CD4-positive, alpha-beta memory T cell (primary cell): ENCODE results near the gene GMDS. TPM values are rescaled to one million over a fixed set of nuclear protein-coding genes. Genes with fewer than 3 reads are reported as not detected.
"Not testable (repeated sequence)": the region's sequence is repeated elsewhere in the genome, so short reads cannot be mapped to it uniquely, and the experiment has no call there.

Experiments used
- CTCF ChIA-PET: fragments of 350-600 bp; sonication (Branson Sonifier 250); formaldehyde crosslinking; loops from one replicate; lab custom pipeline; 2021; ENCODE audit warnings: inconsistent platforms; ENCODE audit not compliant: partially characterized antibody; lab: Charles Lee
- POLR2A ChIA-PET: fragments of 350-600 bp; sonication (Branson Sonifier 250); formaldehyde crosslinking; loops from one replicate; lab custom pipeline; 2021; ENCODE audit not compliant: partially characterized antibody; lab: Charles Lee
- DNase-seq, 5 donors: peaks; one replicate each; pipeline versions ENCODE4 v3.0.0 to v3.0.0-alpha.2; 2020 to 2022; ENCODE audit warnings: mixed read lengths in 1 of 5
- H3K27ac ChIP-seq: one replicate; pipeline ENCODE4 v1.7.0; 2013; ENCODE audit warnings: low read depth, low read length
- H3K27me3 ChIP-seq: 2 replicates; pipeline ENCODE4 v1.7.0; 2013; ENCODE audit warnings: mild to moderate bottlenecking, low read length, moderate library complexity; ENCODE audit not compliant: insufficient read depth
- H3K36me3 ChIP-seq: 2 replicates; pipeline ENCODE4 v1.7.0; 2013; ENCODE audit warnings: mild to moderate bottlenecking, low read length, moderate library complexity; ENCODE audit not compliant: insufficient read depth
- H3K4me1 ChIP-seq: 2 replicates; pipeline ENCODE4 v1.7.0; 2013; ENCODE audit warnings: mild to moderate bottlenecking, low read length, moderate library complexity; ENCODE audit not compliant: insufficient read depth
- H3K4me3 ChIP-seq, 2 donors: one replicate each; pipeline ENCODE4 v1.7.0; 2013; ENCODE audit warnings: low read length in 2 of 2, mild to moderate bottlenecking in 1 of 2
- H3K9me3 ChIP-seq, 2 donors: one replicate each; pipeline ENCODE4 v1.7.0; 2013; ENCODE audit warnings: low read length in 2 of 2, control low read depth in 1 of 2; ENCODE audit not compliant: control insufficient read depth in 1 of 2
- H3K27ac Mint-ChIP-seq, 7 donors: one replicate each; pipeline ENCODE4 v1.8.0; 2020 to 2021; ENCODE audit warnings: mixed read lengths in 7 of 7, mild to moderate bottlenecking in 6 of 7, inconsistent platforms in 3 of 7, moderate library complexity in 3 of 7
- H3K27me3 Mint-ChIP-seq, 2 donors: one replicate each; pipeline ENCODE4 v1.8.0; 2020 to 2021; ENCODE audit warnings: mixed read lengths in 2 of 2
- H3K36me3 Mint-ChIP-seq, 2 donors: one replicate each; pipeline ENCODE4 v1.8.0; 2020 to 2021; ENCODE audit warnings: mixed read lengths in 2 of 2, inconsistent platforms in 1 of 2, mild to moderate bottlenecking in 1 of 2
- H3K4me1 Mint-ChIP-seq, 4 donors: one replicate each; pipeline ENCODE4 v1.8.0; 2020 to 2021; ENCODE audit warnings: mixed read lengths in 4 of 4, mild to moderate bottlenecking in 1 of 4
- H3K4me3 Mint-ChIP-seq, 8 donors: one replicate each; pipeline ENCODE4 v1.8.0; 2020 to 2021; ENCODE audit warnings: mixed read lengths in 8 of 8, mild to moderate bottlenecking in 7 of 8, moderate library complexity in 6 of 8, inconsistent platforms in 3 of 8
- H3K9me3 Mint-ChIP-seq, 8 donors: one replicate each; pipeline ENCODE4 v1.8.0; 2020 to 2021; ENCODE audit warnings: mixed read lengths in 8 of 8, mild to moderate bottlenecking in 5 of 8, inconsistent platforms in 3 of 8, moderate library complexity in 1 of 8
- intact Hi-C: fragments of 100-400 bp; cut with micrococcal nuclease; formaldehyde crosslinking; loops from one replicate; pipeline ENCODE4 v1.15.1; 2023
- polyA plus RNA-seq, 2 donors: library from polyadenylated mRNA; unstranded; fragments of 300-500 nt; fragmentation: Illumina TruSeq; gene quantifications; one replicate each; pipeline ENCODE4 v1.2.3, GENCODE V29; 2021
- total RNA-seq, 2 experiments: library from RNA; stranded (reverse); gene quantifications; one replicate each; pipeline ENCODE4 v1.2.3, GENCODE V29; 2021

The GMDS gene
- total and polyA plus RNA-seq, 4 experiments from 2014 or later: 12.1 to 24.0 (median 15.2) TPM

DNA sequence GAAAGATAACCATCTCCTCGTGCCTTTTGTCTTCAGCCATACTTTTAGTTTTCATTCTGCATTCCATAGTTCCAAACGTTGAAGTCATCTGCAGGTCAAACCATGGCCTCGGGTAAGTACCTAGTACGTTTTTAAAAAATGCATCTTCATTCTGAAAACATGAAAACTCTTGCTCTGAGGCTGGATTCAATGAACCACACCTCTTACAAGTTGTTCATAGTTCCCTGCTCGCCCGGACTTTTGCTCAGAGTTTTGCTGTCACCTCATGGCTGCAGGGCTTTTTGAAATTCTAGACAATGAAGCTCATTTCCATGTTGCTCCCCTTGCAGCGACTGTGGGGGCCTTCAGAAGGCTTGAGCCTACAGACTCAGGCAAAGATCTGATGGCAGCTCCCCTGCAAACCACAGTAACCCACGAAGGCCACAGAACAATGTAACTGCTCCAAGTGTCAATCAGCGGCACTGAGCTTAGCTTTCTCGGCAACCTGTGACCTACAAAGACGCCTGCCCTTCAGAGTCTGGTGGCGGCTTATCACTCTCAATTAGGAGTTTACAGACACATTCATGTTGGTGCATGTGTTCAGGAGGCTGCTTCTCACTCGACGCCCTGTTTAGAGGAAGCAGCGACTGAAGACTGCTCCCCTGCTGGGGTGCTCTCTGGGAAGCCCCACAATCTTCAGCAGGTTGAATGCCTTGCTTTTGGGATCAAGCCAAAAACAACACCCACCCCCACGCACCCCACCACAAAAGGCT, 574.5 kb downstream of the GMDS start:
- H3K27me3 ChIP-seq: no peaks in the 10 kb centered on the region
- ChIA-PET POLR2A (no interaction called here), CTCF (interaction anchor here (0.7 kb wide), 1 partner anchor 7 kb away, joined by 3 read pairs; no protein-coding TSS in a partner anchor)
- no peaks in the 10 kb centered on the region for H3K9me3 Mint-ChIP-seq
- H3K36me3 Mint-ChIP-seq: peaks cover 2 to 6% of the 10 kb centered on the region in 2 donors
- H3K27ac Mint-ChIP-seq: no peak overlapping the region
- H3K9me3 ChIP-seq: no peaks in the 10 kb centered on the region
- H3K27ac ChIP-seq: no peak overlapping the region
- no peak for DNase-seq
- H3K4me3 Mint-ChIP-seq: no peak overlapping the region
- no peaks in the 10 kb centered on the region for H3K27me3 Mint-ChIP-seq
- H3K36me3 ChIP-seq: no peaks in the 10 kb centered on the region
- no peak overlapping the region for H3K4me3 ChIP-seq
- intact Hi-C loops: no loop called here
- no peaks in the 10 kb centered on the region for H3K4me1 ChIP-seq
- H3K4me1 Mint-ChIP-seq: peaks cover 0 to 2% (median 0%) of the 10 kb centered on the region in 4 donors

DNA sequence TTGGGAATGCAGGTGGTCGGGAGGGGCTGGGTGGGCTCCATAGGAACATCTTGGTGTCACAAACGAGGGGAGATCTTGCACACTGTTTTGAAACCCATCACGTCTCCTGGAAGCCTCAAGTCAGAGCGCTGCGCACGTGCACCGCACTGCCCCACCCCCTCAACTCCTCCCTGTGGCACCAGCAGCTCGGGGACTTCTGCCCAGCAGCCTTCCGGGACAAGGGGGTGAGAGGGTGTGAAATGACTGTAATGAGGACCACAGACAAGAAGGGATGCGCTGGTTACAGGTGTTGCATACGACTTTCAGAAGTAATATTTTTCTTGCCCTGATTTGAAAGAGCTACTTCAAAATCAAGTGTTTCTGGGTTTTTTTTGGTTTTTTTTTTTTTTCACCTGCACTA, 575.4 kb downstream of the GMDS start:
- H3K27ac Mint-ChIP-seq: no peak overlapping the region
- CTCF ChIA-PET: interaction anchor here (0.7 kb wide), 2 partner anchors 8 to 15 kb away, joined by 3 read pairs; no protein-coding TSS in a partner anchor
- POLR2A ChIA-PET: no interaction called here
- no peaks in the 10 kb centered on the region for H3K27me3 Mint-ChIP-seq
- no peaks in the 10 kb centered on the region for H3K9me3 Mint-ChIP-seq
- H3K27me3 ChIP-seq: no peaks in the 10 kb centered on the region
- H3K27ac ChIP-seq: no peak overlapping the region
- H3K9me3 ChIP-seq: no peaks in the 10 kb centered on the region
- H3K4me1 ChIP-seq: no peaks in the 10 kb centered on the region
- no peak overlapping the region for H3K4me3 Mint-ChIP-seq
- no peak for DNase-seq
- H3K36me3 Mint-ChIP-seq: peaks cover 0 to 6% of the 10 kb centered on the region in 2 donors
- H3K4me3 ChIP-seq: no peak overlapping the region
- peaks cover 0 to 2% (median 0%) of the 10 kb centered on the region in 4 donors for H3K4me1 Mint-ChIP-seq
- intact Hi-C loops: no loop called here
- no peaks in the 10 kb centered on the region for H3K36me3 ChIP-seq

DNA sequence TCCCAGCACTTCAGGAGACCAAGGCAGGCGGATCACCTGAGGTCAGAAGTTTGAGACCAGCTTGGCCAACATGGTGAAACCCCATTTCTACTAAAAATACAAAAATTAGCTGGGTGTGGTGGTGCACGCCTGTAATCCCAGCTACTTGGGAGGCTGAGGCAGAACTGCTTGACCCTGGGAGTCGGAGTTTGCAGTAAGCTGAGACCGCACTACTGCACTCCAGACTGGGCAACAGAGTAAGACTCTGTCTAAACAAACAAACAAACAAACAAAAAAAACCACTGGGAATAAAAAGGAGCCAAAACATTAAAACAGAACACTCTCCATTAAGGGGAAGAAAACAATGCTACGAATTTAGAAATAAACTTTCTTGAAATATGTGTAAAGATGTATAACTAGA, 576.9 kb downstream of the GMDS start:
- POLR2A ChIA-PET: not testable (repeated sequence)

DNA sequence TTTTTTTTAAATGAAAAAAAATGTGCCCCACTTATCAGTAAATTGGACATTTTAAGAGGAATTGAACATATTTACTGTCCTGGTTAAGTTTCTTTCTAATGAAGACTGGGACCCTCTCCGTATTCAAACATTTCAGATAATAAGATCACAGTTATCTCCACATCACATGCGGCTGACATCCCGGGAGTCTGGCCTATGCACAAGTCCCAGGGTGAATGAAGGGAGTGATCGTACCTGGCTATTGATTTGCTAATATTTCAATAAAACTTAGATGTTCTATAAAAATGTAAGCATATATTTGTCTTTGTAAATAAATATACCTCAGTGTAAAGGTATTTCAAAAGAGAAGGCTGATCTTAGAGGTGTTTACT, 577.6 kb downstream of the GMDS start:
- POLR2A ChIA-PET: no interaction called here
- H3K36me3 ChIP-seq: no peaks in the 10 kb centered on the region
- DNase-seq: no peak
- H3K27ac ChIP-seq: no peak overlapping the region
- peaks cover 0 to 6% of the 10 kb centered on the region in 2 donors for H3K36me3 Mint-ChIP-seq
- H3K27me3 ChIP-seq: no peaks in the 10 kb centered on the region
- no peaks in the 10 kb centered on the region for H3K9me3 Mint-ChIP-seq
- no peak overlapping the region for H3K4me3 ChIP-seq
- CTCF ChIA-PET: no interaction called here
- no peaks in the 10 kb centered on the region for H3K9me3 ChIP-seq
- no peak overlapping the region for H3K27ac Mint-ChIP-seq
- H3K27me3 Mint-ChIP-seq: no peaks in the 10 kb centered on the region
- H3K4me1 ChIP-seq: no peaks in the 10 kb centered on the region
- intact Hi-C loops: no loop called here
- no peak overlapping the region for H3K4me3 Mint-ChIP-seq
- H3K4me1 Mint-ChIP-seq: no peaks in the 10 kb centered on the region

More for the DNA sequence above, 576.9 kb downstream of the GMDS start:
- H3K27ac ChIP-seq, H3K4me3 ChIP-seq, H3K36me3 Mint-ChIP-seq, DNase-seq, H3K27me3 ChIP-seq, H3K4me1 ChIP-seq, H3K9me3 ChIP-seq, H3K4me1 Mint-ChIP-seq, H3K9me3 Mint-ChIP-seq, intact Hi-C loops, H3K36me3 ChIP-seq, H3K4me3 Mint-ChIP-seq, H3K27ac Mint-ChIP-seq, H3K27me3 Mint-ChIP-seq, CTCF ChIA-PET: not testable (repeated sequence)

DNA sequence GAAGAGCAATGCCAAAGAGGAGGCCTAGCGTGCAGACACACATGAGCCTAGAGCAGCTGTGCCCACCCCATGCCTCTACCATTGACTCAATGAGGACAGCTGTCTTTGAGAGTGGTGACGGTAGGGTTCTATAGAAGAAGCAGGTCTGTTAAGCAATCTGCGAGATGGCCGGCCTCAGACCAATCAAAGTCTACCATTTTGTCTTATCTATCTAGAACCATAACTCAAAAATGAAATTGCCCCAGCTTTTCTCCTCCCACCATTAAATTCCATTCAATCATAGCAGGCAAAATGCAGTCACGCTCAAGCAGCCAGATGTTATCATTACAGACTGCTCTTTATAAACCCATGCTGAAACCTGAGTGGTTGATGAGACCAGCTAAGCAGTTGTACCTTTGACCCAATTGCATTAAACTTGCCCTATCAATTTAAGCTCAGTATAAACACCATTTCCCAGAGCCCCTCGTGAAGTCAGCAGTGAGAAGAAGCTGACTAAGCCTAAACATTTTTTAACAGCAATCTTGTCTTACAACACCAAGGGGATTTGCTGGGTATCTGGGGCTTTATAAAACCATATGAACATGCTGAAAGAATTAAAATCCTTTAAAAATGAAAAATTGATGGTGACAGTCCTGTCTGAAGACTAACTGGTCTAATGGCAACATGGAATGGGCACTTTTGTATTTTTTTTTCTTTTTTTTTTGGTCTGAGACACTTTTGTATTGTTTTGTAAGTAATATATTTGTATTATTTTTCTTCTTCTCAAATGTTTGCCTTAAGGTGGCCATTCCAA, 578.2 kb downstream of the GMDS start:
- H3K27me3 ChIP-seq: no peaks in the 10 kb centered on the region
- CTCF ChIA-PET: no interaction called here
- no peak for DNase-seq
- no peaks in the 10 kb centered on the region for H3K4me1 Mint-ChIP-seq
- no peaks in the 10 kb centered on the region for H3K4me1 ChIP-seq
- H3K36me3 ChIP-seq: no peaks in the 10 kb centered on the region
- H3K4me3 Mint-ChIP-seq: no peak overlapping the region
- H3K27ac ChIP-seq: no peak overlapping the region
- H3K36me3 Mint-ChIP-seq: peaks cover 0 to 6% of the 10 kb centered on the region in 2 donors
- no peaks in the 10 kb centered on the region for H3K9me3 ChIP-seq
- POLR2A ChIA-PET: no interaction called here
- no peak overlapping the region for H3K27ac Mint-ChIP-seq
- intact Hi-C loops: no loop called here
- no peak overlapping the region for H3K4me3 ChIP-seq
- H3K9me3 Mint-ChIP-seq: no peaks in the 10 kb centered on the region
- no peaks in the 10 kb centered on the region for H3K27me3 Mint-ChIP-seq

DNA sequence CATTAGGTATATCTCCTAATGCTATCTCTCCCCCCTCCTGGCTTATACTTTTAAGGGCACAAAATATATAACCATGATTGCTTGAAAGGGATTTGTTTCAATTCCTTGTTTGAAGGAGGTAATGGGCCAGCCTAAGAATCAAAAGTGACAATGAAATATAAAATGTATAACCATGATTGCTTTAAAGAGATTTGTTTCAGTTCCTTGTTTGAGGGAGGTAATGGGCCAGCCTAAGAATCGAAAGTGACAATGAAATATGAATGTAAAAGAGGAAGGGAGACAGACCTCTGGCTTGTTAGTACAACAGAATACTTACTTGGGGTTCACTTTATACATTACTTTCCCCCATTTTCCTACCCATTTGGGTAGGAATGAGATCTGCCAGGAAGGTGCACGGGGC, 580.2 kb downstream of the GMDS start:
- Histone ChIP-seq H3K4me3 (no peak overlapping the region), H3K27ac (no peak overlapping the region), H3K4me1 (no peaks in the 10 kb centered on the region), H3K27me3 (no peaks in the 10 kb centered on the region), H3K9me3 (no peaks in the 10 kb centered on the region), H3K36me3 (no peaks in the 10 kb centered on the region)
- Mint-ChIP-seq H3K4me3 (no peak overlapping the region), H3K27ac (no peak overlapping the region), H3K4me1 (no peaks in the 10 kb centered on the region), H3K27me3 (no peaks in the 10 kb centered on the region), H3K9me3 (no peaks in the 10 kb centered on the region), H3K36me3 (peaks cover 0 to 6% of the 10 kb centered on the region in 2 donors)
- intact Hi-C loops: no loop called here
- no peak for DNase-seq
- ChIA-PET POLR2A (no interaction called here), CTCF (no interaction called here)

DNA sequence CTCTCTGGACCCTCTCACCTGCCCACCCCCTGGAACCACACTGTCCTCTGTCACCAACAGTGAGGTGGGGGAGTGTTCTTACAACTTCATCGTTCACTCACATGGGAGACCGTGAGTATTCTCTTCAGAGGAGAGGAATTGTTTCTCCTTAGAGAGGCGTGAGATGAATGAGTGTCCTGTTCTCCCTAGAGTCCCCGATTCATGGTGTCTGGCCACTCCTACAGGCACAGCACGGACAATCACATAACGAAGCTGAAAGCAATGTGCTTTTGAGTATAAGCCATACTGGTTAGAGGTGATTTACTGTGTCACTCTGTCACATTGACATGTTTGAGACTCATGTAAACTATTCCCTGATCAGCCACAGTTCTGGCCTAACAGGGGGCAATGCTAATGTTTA, 581.1 kb downstream of the GMDS start:
- no peak overlapping the region for H3K4me3 Mint-ChIP-seq
- peaks cover 0 to 6% of the 10 kb centered on the region in 2 donors for H3K36me3 Mint-ChIP-seq
- POLR2A ChIA-PET: no interaction called here
- Histone ChIP-seq H3K27me3 (no peaks in the 10 kb centered on the region), H3K4me1 (no peaks in the 10 kb centered on the region), H3K4me3 (no peak overlapping the region), H3K36me3 (no peaks in the 10 kb centered on the region), H3K27ac (no peak overlapping the region), H3K9me3 (no peaks in the 10 kb centered on the region)
- intact Hi-C loops: no loop called here
- H3K9me3 Mint-ChIP-seq: no peaks in the 10 kb centered on the region
- H3K27ac Mint-ChIP-seq: no peak overlapping the region
- H3K4me1 Mint-ChIP-seq: no peaks in the 10 kb centered on the region
- no peaks in the 10 kb centered on the region for H3K27me3 Mint-ChIP-seq
- CTCF ChIA-PET: no interaction called here
- DNase-seq: no peak
